ENCODE data around the gene SLC41A3. TPM values are rescaled to one million over a fixed set of nuclear protein-coding genes. Genes with fewer than 3 reads are reported as not detected.

SLC41A3 gene
- total RNA-seq, 1 donor from 2014 or later, result 31.6 TPM

DNA sequence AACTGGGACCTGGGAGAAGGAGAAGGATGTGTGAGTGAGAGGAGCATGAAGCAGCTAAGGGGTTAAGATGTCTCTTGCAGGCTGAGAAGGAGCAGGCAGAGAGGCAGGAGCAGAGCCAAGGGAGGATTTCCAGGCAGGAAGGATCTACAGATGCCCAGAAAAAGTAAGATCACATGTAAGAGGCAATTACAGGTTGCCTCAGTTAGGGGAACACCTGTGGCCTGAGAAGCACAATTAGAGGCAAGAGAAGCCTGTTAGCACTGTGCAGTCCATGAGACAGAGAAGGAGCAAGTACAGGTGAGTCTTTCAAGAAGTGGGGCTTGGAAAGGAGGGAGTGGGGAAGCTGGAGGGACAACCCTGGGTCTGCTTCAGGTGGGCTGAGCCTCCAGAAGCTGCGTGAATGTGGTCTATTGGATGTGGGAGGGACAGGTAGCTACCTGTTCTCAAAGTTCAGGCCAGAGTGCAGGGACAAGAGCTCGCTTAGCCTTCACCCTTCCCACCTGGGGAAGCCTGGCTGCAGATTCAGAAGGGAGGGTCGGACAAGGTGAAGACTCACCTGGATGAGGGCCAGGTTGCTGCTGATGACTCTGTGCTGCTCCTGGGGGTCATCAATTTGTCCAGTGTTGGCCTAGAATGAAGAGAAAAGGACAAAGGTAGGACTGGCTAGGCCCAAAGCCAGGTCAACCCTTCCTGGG is 50.7 kb downstream of the SLC41A3 start:
- no peaks in the 10 kb centered on the region for H3K27me3 Mint-ChIP-seq (ENCODE audit: low read depth, unreplicated experiment)
- no peak overlapping the region for H3K9ac ChIP-seq (ENCODE audit: low read length)
- H4K20me1 ChIP-seq (ENCODE audit: insufficient read depth, low read length), result peaks cover 6% of the 10 kb centered on the region
- no peaks in the 10 kb centered on the region for H3K36me3 ChIP-seq (ENCODE audit: insufficient read depth, low read length)
- no peak for FAIRE-seq
- DNase-seq (ENCODE audit: low read depth), result no peak
- TF ChIP-seq EZH2 (IDR thresholded peaks at IDR 0.05; ENCODE audit: insufficient read depth, low read length), result no peak
- TF ChIP-seq, protein P1, sequence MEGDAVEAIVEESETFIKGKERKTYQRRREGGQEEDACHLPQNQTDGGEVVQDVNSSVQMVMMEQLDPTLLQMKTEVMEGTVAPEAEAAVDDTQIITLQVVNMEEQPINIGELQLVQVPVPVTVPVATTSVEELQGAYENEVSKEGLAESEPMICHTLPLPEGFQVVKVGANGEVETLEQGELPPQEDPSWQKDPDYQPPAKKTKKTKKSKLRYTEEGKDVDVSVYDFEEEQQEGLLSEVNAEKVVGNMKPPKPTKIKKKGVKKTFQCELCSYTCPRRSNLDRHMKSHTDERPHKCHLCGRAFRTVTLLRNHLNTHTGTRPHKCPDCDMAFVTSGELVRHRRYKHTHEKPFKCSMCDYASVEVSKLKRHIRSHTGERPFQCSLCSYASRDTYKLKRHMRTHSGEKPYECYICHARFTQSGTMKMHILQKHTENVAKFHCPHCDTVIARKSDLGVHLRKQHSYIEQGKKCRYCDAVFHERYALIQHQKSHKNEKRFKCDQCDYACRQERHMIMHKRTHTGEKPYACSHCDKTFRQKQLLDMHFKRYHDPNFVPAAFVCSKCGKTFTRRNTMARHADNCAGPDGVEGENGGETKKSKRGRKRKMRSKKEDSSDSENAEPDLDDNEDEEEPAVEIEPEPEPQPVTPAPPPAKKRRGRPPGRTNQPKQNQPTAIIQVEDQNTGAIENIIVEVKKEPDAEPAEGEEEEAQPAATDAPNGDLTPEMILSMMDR (IDR thresholded peaks at IDR 0.05; ENCODE audit: insufficient read depth, low read depth, low read length), result no peak
- no peak overlapping the region for H3K4me3 ChIP-seq (ENCODE audit: insufficient read depth, low read depth, low read length)
- H3K4me1 Mint-ChIP-seq (ENCODE audit: low read depth, unreplicated experiment), result peaks cover 10% of the 10 kb centered on the region
- H3K27me3 ChIP-seq (ENCODE audit: insufficient read depth, low read length), result no peaks in the 10 kb centered on the region
- H3K79me2 ChIP-seq (ENCODE audit: insufficient read depth, low read length), result no peaks in the 10 kb centered on the region
- H3K4me1 ChIP-seq (ENCODE audit: insufficient read depth, low read length), result no peaks in the 10 kb centered on the region
- H3K4me2 ChIP-seq (ENCODE audit: low read length), result no peak overlapping the region
- H2AFZ ChIP-seq (ENCODE audit: low read depth, low read length), result no peak overlapping the region
- peaks cover 7% of the 10 kb centered on the region for H3K9me3 ChIP-seq (ENCODE audit: insufficient read depth, low read depth, low read length)
- H3K27ac Mint-ChIP-seq (ENCODE audit: unreplicated experiment), result no peak overlapping the region
- H3K9me3 Mint-ChIP-seq (ENCODE audit: unreplicated experiment), result peaks cover 17% of the 10 kb centered on the region
- no peak overlapping the region for H3K27ac ChIP-seq (ENCODE audit: low read depth, low read length)
- H3K36me3 Mint-ChIP-seq (ENCODE audit: low read depth, unreplicated experiment), result peaks cover 44% of the 10 kb centered on the region
- H3K4me3 Mint-ChIP-seq (ENCODE audit: unreplicated experiment), result no peak overlapping the region

- no peak overlapping the region for H3K27ac Mint-ChIP-seq (ENCODE audit: unreplicated experiment)
- H3K9me3 Mint-ChIP-seq (ENCODE audit: unreplicated experiment), result peaks cover 18% of the 10 kb centered on the region
- Histone ChIP-seq H4K20me1 (ENCODE audit: insufficient read depth, low read length) (peaks cover 6% of the 10 kb centered on the region), H3K4me2 (ENCODE audit: low read length) (no peak overlapping the region), H2AFZ (ENCODE audit: low read depth, low read length) (no peak overlapping the region), H3K4me3 (ENCODE audit: insufficient read depth, low read depth, low read length) (no peak overlapping the region), H3K27ac (ENCODE audit: low read depth, low read length) (no peak overlapping the region), H3K4me1 (ENCODE audit: insufficient read depth, low read length) (no peaks in the 10 kb centered on the region), H3K27me3 (ENCODE audit: insufficient read depth, low read length) (no peaks in the 10 kb centered on the region), H3K9me3 (ENCODE audit: insufficient read depth, low read depth, low read length) (peaks cover 9% of the 10 kb centered on the region), H3K79me2 (ENCODE audit: insufficient read depth, low read length) (no peaks in the 10 kb centered on the region), H3K36me3 (ENCODE audit: insufficient read depth, low read length) (no peaks in the 10 kb centered on the region), H3K9ac (ENCODE audit: low read length) (no peak overlapping the region)
- H3K4me1 Mint-ChIP-seq (ENCODE audit: low read depth, unreplicated experiment), result peaks cover 10% of the 10 kb centered on the region
- DNase-seq (ENCODE audit: low read depth) (no peak), FAIRE-seq (no peak)
- H3K4me3 Mint-ChIP-seq (ENCODE audit: unreplicated experiment), result no peak overlapping the region
- no peaks in the 10 kb centered on the region for H3K27me3 Mint-ChIP-seq (ENCODE audit: low read depth, unreplicated experiment)
- H3K36me3 Mint-ChIP-seq (ENCODE audit: low read depth, unreplicated experiment), result peaks cover 49% of the 10 kb centered on the region
- TF ChIP-seq, protein P1 (IDR thresholded peaks at IDR 0.05; ENCODE audit: insufficient read depth, low read depth, low read length), result no peak
- TF ChIP-seq EZH2 (IDR thresholded peaks at IDR 0.05; ENCODE audit: insufficient read depth, low read length), result no peak
These were observed 51.9 kb downstream of the SLC41A3 start for GRCh38 chr3:126031981-126032471.

DNA sequence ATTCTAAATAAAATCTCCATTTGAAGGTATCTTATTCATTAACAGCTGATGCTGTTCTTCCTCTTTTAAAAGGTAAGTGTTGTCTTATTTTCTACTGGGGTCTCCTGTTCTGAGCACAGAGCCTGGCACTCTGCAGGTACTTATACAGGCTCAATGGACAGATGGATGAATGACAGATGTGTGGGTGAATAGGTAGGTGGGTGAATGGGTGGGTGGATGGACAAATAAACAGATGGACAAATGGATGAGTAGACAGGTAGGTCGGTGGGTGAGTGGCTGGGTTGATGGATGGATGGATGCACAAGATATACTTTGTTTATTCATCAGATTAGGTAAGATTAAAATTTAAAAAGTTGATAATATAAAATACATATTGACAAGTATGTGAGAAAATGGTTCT is 53.5 kb downstream of the SLC41A3 start:
- H3K9me3 ChIP-seq (ENCODE audit: insufficient read depth, low read depth, low read length), result peaks cover 9% of the 10 kb centered on the region
- no peaks in the 10 kb centered on the region for H3K27me3 Mint-ChIP-seq (ENCODE audit: low read depth, unreplicated experiment)
- no peak overlapping the region for H3K4me3 Mint-ChIP-seq (ENCODE audit: unreplicated experiment)
- H3K9me3 Mint-ChIP-seq (ENCODE audit: unreplicated experiment), result peaks cover 14% of the 10 kb centered on the region
- no peak overlapping the region for H3K27ac ChIP-seq (ENCODE audit: low read depth, low read length)
- no peak overlapping the region for H3K4me2 ChIP-seq (ENCODE audit: low read length)
- H3K4me1 ChIP-seq (ENCODE audit: insufficient read depth, low read length), result no peaks in the 10 kb centered on the region
- no peaks in the 10 kb centered on the region for H3K36me3 ChIP-seq (ENCODE audit: insufficient read depth, low read length)
- no peak for DNase-seq (ENCODE audit: low read depth)
- H3K4me1 Mint-ChIP-seq (ENCODE audit: low read depth, unreplicated experiment), result peaks cover 10% of the 10 kb centered on the region
- H2AFZ ChIP-seq (ENCODE audit: low read depth, low read length), result no peak overlapping the region
- H3K27me3 ChIP-seq (ENCODE audit: insufficient read depth, low read length), result no peaks in the 10 kb centered on the region
- no peak for FAIRE-seq
- no peak overlapping the region for H3K27ac Mint-ChIP-seq (ENCODE audit: unreplicated experiment)
- TF ChIP-seq, protein P1 (IDR thresholded peaks at IDR 0.05; ENCODE audit: insufficient read depth, low read depth, low read length), result no peak
- TF ChIP-seq EZH2 (IDR thresholded peaks at IDR 0.05; ENCODE audit: insufficient read depth, low read length), result no peak
- peaks cover 52% of the 10 kb centered on the region for H3K36me3 Mint-ChIP-seq (ENCODE audit: low read depth, unreplicated experiment)
- H4K20me1 ChIP-seq (ENCODE audit: insufficient read depth, low read length), result peaks cover 6% of the 10 kb centered on the region
- H3K79me2 ChIP-seq (ENCODE audit: insufficient read depth, low read length), result no peaks in the 10 kb centered on the region
- no peak overlapping the region for H3K4me3 ChIP-seq (ENCODE audit: insufficient read depth, low read depth, low read length)
- H3K9ac ChIP-seq (ENCODE audit: low read length), result no peak overlapping the region
